Globus pallidus (tissue), 1 donor: ENCODE measurements around the gene LSMEM2.
"Not testable (repeated sequence)": the region's sequence is repeated elsewhere in the genome, so short reads cannot be mapped to it uniquely, and the experiment has no call there.

Experiments
- DNase-seq: peaks from one replicate; pipeline ENCODE4 v3.0.0-alpha.2; 2015; ENCODE audit warnings: low spot score

The LSMEM2 gene

GRCh38 chr3:50245831-50246516 lies 32.9 kb upstream of the LSMEM2 start:
- peak; percentile 82 for DNase-seq

GRCh38 chr3:50246517-50246954 lies 32.4 kb upstream of the LSMEM2 start:
- no peak for DNase-seq

- no peak for DNase-seq
These were observed 30.5 kb upstream of the LSMEM2 start for GRCh38 chr3:50248387-50248786.

GRCh38 chr3:50249457-50249856 lies 29.4 kb upstream of the LSMEM2 start:
- DNase-seq: no peak

GRCh38 chr3:50250514-50250913 lies 28.4 kb upstream of the LSMEM2 start:
- no peak for DNase-seq

- DNase-seq: no peak
These were observed 27.7 kb upstream of the LSMEM2 start for GRCh38 chr3:50251220-50251619.

- DNase-seq: no peak
These were observed 24.2 kb upstream of the LSMEM2 start for GRCh38 chr3:50254577-50255250.

- DNase-seq: no peak
These were observed 23.7 kb upstream of the LSMEM2 start for GRCh38 chr3:50255251-50255615.

GRCh38 chr3:50256978-50257890 lies 21.7 kb upstream of the LSMEM2 start:
- no peak for DNase-seq

GRCh38 chr3:50258029-50258680 lies 20.7 kb upstream of the LSMEM2 start:
- no peak for DNase-seq

GRCh38 chr3:50258979-50259378 lies 19.9 kb upstream of the LSMEM2 start:
- DNase-seq: no peak

GRCh38 chr3:50259432-50260026 lies 19.4 kb upstream of the LSMEM2 start:
- no peak for DNase-seq

GRCh38 chr3:50260027-50260941 lies 18.6 kb upstream of the LSMEM2 start:
- peak; percentile 96 for DNase-seq

- DNase-seq: no peak
These were observed 17.9 kb upstream of the LSMEM2 start for GRCh38 chr3:50260942-50261441.

- no peak for DNase-seq
These were observed 17.4 kb upstream of the LSMEM2 start for GRCh38 chr3:50261505-50261904.

- not testable (repeated sequence) for DNase-seq
These were observed 16.7 kb upstream of the LSMEM2 start for GRCh38 chr3:50262200-50262599.

GRCh38 chr3:50262778-50263177 lies 16.1 kb upstream of the LSMEM2 start:
- DNase-seq: no peak

GRCh38 chr3:50263478-50264382 lies 15.2 kb upstream of the LSMEM2 start:
- no peak for DNase-seq

- peak; percentile 93 for DNase-seq
These were observed 14.4 kb upstream of the LSMEM2 start for GRCh38 chr3:50264383-50264963.
